Epithelial cell of esophagus (primary cell): ENCODE data around the gene KLRC4.

Experiments
- DNase-seq: peaks from one replicate; pipeline ENCODE4 v3.0.0; 2010; ENCODE audit warnings: low read depth
- H3K4me3 ChIP-seq: 2 replicates; pipeline ENCODE4 v1.5.1; 2011; ENCODE audit warnings: mild to moderate bottlenecking, low read length, control low read depth
- TF ChIP-seq, protein P1 (sequence below): IDR thresholded peaks from 2 replicates; pipeline ENCODE4 v1.5.1; 2011; ENCODE audit warnings: low read depth, mild to moderate bottlenecking, low read length, control low read depth, inconsistent platforms; ENCODE audit not compliant: insufficient read depth; ENCODE audit errors: missing control alignments

The KLRC4 gene

DNA sequence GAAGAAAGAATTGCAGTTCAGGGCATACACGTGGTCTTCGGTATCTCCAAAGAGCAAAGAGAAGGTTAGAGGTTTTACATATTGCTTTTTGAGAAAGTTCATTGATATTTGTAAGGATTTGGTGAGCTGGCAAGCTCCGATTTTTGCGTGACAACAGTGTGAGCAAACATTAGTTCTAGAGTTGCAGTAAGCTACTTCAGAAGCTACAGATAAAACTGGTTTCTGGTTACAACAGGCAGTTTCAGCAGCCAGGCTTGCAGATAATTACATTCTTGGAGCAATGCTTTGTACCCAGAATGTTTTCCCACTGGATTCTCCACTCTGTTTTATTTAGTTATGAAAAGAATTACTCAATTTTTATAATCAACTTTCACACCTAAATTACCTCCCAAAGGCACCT is 47.9 kb downstream of the KLRC4 start:
- peak overlapping the region; percentile 25 for H3K4me3 ChIP-seq
- DNase-seq, result peak; percentile 77
- TF ChIP-seq, protein P1, sequence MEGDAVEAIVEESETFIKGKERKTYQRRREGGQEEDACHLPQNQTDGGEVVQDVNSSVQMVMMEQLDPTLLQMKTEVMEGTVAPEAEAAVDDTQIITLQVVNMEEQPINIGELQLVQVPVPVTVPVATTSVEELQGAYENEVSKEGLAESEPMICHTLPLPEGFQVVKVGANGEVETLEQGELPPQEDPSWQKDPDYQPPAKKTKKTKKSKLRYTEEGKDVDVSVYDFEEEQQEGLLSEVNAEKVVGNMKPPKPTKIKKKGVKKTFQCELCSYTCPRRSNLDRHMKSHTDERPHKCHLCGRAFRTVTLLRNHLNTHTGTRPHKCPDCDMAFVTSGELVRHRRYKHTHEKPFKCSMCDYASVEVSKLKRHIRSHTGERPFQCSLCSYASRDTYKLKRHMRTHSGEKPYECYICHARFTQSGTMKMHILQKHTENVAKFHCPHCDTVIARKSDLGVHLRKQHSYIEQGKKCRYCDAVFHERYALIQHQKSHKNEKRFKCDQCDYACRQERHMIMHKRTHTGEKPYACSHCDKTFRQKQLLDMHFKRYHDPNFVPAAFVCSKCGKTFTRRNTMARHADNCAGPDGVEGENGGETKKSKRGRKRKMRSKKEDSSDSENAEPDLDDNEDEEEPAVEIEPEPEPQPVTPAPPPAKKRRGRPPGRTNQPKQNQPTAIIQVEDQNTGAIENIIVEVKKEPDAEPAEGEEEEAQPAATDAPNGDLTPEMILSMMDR, result no peak

DNA sequence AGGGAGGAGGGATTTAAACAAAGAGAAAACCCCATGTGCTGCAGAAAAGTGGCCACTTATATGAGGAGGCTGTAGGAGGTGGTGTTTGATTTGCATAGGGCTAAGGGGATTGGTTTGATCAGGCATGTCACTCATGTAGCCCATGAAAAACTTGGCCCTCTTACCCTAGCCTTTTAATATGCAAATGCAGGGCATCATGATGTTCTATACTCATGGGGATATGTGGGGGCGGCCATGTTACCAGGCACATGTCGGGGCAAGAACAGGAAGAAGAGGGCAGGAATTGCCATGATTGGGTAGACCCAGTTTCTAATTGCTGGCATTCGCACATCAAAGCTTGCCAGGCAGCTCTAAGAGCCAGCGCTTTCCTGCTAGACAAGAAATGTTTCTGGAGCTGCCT is 48.5 kb downstream of the KLRC4 start:
- peak; percentile 99 for DNase-seq
- TF ChIP-seq, protein P1, result no peak
- H3K4me3 ChIP-seq, result peak overlapping the region; percentile 50

DNA sequence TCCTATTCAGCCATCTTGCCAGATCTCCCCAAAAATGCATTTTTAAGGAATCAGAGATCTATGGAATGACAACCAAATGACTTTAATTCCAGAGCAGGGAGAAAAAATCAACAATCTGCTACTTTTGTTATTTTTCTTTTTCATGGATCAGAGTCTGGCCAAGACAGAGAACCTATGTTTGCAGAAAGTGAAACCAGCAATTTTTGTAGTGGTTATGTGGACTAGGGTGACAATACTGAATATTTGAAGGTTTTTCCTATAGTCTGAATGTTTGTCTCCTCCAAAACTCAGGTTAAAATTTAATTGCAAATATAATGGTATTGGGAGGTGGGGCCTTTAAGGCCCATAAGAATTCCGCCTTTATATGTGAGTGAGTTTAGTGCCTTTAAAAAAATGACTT is 50.6 kb downstream of the KLRC4 start:
- no peak for DNase-seq
- H3K4me3 ChIP-seq, result no peak overlapping the region
- TF ChIP-seq, protein P1, result no peak

DNA sequence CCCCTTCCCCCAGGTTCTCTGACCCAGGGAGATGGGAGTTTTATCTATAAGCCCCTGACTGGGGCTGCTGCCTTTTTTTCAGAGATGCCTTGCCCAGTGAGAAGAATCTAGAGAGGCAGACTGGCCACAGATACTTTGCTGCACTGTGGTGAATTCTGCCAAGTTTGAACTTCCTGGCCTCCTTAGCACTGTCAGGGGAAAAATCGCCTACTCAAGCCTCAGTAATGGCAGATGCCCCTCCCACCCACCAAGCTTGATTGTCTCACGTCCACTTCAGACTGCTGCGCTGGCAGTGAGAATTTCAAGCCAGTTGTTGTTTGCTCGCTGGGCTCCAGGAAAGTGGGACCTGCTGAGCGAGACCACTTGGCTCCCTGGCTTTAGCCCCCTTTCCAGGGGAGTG is 51.4 kb downstream of the KLRC4 start:
- TF ChIP-seq, protein P1, result no peak
- no peak overlapping the region for H3K4me3 ChIP-seq
- no peak for DNase-seq
